KOPT-K1 (cell line): ENCODE measurements around the gene SLC19A1.

Experiments used
- H3K27ac ChIP-seq: fragments of 200-600 bp; sonication (generic); 2 replicates; pipeline ENCODE4 v1.5.1; 2016; ENCODE audit warnings: antibody characterized with exemption, mild to moderate bottlenecking, low read depth, low read length; ENCODE audit not compliant: poor library complexity, severe bottlenecking
- H3K36me3 ChIP-seq: fragments of 200-600 bp; sonication (generic); 2 replicates; pipeline ENCODE4 v1.5.1; 2017; ENCODE audit warnings: antibody characterized with exemption, mild to moderate bottlenecking, low read length, moderate library complexity; ENCODE audit not compliant: insufficient read depth
- H3K9me3 ChIP-seq: fragments of 200-600 bp; sonication (generic); 2 replicates; pipeline ENCODE4 v1.5.1; 2017; ENCODE audit warnings: antibody characterized with exemption, low read length, mild to moderate bottlenecking; ENCODE audit not compliant: insufficient read depth, poor library complexity, severe bottlenecking

The SLC19A1 gene

DNA sequence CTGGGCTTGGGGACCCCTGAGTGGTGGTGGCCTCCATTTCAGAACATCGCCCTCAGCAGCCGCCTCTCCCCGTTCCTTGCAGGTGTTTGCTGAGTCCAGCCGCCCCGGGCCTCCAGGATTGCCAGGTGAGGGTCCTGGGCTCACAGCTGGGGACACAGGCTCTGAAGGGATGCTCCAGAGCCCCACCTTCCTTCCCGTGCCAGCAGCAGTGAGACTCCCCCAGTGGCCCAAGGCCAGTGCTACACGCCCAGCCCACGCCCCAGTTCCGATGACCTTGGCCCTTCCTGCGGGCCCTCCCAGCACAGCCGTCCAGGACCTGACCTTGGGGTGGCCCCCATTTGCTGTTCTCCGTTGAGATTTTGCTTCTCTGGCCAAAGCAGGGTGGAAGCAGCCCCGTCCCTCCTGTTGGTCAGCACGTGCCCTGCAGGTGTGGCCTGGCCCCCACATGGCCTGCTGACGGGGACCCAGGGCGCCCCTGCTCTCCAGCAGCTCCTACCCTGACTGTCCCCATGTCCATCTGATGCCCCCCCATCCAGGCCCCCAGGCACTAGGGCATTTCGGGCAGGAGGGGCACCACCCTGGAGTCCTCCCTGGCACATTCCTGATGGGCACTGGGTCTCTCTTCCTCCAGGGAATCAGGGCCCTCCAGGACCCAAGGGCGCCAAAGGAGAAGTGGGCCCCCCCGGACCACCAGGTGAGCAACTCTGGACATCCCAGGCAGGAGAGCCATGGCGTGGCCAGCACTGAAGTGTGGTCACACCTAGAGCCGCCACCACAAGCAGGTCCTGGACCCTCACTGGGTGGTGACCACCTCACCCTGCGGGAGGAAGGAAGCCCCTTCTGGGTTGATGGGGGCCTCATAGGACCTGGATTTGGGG, 45.0 kb downstream of the SLC19A1 start:
- Histone ChIP-seq H3K27ac (no peak overlapping the region), H3K36me3 (no peaks in the 10 kb centered on the region), H3K9me3 (no peaks in the 10 kb centered on the region)

DNA sequence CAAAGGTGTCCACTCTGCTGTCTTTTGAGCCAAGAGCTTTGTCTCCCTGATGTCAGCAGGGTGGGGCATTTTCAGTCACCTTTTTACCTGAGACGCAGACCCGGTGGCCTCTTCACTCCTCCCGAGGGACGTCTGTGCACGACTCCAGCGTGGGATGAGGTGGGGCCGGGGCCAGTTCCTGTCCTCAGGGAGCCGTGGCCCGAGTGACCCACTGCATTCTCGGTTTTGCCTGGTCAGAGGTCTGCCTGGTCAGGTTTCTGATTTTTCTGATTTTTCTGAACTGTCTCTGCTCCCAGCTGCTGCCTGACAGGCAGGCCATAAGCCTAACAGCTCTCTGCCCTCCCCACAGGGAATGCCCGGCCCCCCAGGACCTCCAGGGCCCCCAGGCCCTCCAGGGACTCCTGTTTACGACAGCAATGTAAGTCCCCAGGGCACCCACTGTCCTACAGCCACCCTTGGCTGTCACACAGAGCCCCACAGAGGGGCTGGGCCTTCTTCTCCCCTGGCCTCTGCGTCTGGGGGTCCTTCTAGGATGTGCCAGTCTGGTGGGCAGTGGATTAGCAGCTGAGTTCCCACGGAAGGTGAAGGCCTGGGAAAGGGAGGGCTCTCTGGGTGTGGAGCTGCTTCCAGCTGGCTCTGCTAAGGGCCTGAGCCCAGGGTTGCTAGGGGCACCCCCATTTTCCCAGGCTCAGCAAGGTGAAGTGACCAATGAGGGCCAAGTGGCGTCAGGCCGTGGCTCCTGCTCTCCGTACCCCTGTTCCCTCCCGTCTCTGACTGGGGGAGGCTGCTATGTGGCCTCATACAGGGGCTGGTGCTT, 45.9 kb downstream of the SLC19A1 start:
- no peaks in the 10 kb centered on the region for H3K36me3 ChIP-seq
- H3K27ac ChIP-seq: no peak overlapping the region
- no peaks in the 10 kb centered on the region for H3K9me3 ChIP-seq

DNA sequence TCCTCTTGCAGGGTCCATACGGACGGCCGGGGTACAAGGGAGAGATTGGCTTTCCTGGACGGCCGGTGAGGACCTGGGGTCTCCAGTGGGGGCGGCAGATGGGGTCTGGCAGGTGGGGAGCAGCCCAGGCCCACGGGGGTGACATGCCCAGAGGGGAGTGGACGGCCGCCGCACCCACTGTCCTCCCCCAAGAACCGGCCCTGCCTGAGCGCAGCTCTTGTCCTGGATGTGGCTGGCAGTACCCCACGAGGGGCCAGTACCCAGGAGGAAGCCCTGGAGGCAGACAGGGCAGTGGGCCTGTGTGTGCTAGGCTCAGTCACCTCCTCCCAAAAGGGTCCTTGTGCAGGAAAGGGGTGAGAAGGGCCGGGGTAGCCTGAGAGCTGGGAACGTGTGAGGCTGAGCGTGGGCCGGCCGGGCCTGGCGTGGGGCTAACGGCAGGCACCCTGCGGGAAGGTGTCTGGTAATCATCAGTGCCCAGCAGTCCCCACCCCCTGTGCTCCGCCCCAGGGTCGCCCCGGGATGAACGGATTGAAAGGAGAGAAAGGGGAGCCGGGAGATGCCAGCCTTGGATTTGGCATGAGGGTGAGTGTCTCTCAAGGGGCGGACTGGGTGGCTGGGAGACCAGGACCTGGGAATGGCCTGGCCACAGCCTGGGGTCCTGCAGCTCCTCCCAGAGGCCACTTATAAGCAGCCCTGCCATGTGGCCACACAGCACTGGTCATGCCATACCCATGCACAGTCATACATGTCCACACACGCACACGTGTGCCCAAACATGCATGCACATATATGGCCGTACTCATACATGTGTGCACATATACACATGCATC, 47.2 kb downstream of the SLC19A1 start:
- Histone ChIP-seq H3K36me3 (no peaks in the 10 kb centered on the region), H3K27ac (no peak overlapping the region), H3K9me3 (no peaks in the 10 kb centered on the region)

DNA sequence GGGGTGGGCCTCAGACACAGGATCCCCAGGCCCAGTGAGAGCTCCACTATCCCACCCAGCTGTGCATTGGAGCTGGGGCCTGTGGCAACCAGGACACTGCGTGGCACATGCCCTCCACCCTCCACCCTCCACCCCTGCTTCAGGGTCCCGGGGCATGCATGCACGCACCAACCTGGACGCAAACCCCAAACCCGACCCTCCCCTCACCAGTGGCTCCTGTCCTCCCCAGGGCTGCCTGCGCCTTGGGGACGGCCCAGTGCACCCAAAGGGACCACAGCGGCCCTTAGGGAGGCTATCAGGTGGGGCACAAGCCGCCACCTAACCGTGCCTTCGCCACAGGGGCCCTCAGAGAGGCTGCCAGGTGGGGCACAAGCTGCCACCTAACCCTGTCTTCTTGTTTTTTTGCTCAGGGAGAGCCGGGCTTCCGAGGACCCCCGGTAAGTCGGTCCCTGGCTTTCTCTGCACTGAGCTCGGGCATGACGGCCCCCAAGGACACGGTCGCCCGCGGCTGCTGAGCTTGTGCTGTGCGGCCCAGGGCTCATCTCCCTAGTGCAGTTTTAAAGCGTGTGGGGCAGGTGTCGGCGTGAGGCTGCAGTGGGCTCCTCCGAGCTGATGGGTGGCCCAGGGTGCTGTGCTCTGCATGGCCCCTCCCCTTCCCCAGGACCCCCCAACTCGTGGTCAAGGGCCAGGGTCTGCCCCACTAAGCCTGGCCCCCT, 47.9 kb downstream of the SLC19A1 start:
- H3K27ac ChIP-seq: no peak overlapping the region
- no peaks in the 10 kb centered on the region for H3K36me3 ChIP-seq

DNA sequence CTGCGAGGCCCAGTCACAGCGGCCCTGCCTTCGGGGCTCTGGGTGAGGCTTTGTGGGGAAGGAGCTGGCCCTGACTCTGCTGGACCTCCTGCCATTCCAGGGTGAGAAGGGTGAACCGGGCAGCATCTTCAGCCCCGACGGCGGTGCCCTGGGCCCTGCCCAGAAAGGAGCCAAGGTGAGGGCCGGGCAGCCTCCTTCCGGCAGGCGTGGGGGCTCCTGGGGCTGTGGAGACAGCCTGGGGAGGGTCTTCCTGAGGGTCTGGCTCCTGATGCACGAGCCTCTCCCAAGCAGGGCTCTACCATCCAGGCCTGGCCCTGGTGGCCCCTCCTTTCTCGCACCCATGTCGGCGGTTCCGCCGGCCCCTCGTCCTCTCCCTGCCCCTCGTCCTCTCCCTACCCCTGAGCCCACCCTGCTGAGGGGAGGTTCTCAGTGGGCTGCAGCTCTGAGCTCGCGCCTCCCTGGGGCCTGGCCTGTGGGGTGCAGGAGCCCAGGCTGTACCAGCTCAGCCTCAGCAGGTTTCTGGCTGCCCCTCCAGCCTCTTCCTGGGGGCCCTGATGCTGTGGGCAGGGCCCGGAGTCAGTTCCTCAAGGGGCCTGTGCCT, 48.7 kb downstream of the SLC19A1 start:
- H3K9me3 ChIP-seq: no peaks in the 10 kb centered on the region
- H3K36me3 ChIP-seq: no peaks in the 10 kb centered on the region
- H3K27ac ChIP-seq: no peak overlapping the region

More for the DNA sequence above, 47.9 kb downstream of the SLC19A1 start:
- H3K9me3 ChIP-seq: no peaks in the 10 kb centered on the region

DNA sequence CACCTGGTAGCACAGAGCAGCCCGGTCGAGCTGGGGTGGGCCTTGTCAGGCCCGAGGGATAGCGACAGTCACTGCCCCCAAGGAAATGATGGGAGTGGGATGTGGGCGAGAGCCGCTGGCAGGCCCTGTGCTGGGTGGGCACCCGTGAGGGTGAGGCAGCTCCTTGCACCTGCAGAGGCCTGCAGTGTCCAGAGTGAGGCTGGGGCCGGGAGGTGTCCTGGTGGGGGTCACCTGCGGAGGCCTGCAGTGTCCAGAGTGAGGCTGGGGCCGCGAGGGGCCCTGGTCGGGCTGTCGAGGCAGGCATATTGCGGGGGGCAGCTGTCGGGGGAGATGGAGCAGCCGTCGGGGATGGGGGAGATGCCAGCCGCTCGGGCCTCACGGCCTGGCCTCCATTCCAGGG, 49.5 kb downstream of the SLC19A1 start:
- no peaks in the 10 kb centered on the region for H3K9me3 ChIP-seq
- H3K36me3 ChIP-seq: no peaks in the 10 kb centered on the region
- no peak overlapping the region for H3K27ac ChIP-seq

DNA sequence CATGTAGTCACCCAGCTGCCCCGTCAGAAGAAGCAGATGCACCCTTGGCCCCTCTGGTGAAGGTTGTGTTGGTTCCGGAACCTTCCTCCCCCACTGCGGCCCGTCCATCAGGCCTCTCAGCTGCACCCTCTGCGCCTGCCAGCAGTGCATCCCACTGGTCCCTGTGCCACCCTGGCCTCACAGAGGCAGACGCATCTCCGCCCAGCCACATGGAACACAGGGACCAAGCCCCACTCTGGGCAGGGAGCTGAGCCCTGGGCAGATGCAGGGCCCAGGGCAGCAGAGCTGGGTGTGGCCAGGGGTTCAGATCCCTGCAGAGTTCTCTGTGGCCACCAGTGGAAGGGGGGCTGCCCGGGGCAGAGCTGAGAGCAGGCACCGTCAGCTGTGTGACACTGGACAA, 50.6 kb downstream of the SLC19A1 start:
- Histone ChIP-seq H3K36me3 (no peaks in the 10 kb centered on the region), H3K27ac (no peak overlapping the region), H3K9me3 (no peaks in the 10 kb centered on the region)

DNA sequence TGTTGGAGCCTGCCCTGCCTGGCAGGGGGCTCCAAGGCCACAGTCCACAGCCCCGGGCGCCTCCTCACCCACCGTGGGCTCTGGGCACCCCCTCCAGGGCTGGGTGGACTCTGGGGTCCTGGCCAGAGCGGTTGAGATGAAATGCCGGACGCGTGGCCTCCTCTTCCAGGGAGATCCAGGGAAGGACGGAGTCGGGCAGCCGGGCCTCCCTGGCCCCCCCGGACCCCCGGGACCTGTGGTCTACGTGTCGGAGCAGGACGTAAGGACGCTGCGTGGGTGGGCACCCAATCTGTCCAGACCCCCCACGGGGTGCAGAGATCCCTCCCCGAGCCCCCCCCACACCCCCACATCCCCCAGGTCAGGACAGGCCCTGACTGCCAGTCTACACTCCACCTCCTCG, 51.2 kb downstream of the SLC19A1 start:
- peak overlapping the region; percentile 62 for H3K27ac ChIP-seq
- no peaks in the 10 kb centered on the region for H3K9me3 ChIP-seq
- no peaks in the 10 kb centered on the region for H3K36me3 ChIP-seq

DNA sequence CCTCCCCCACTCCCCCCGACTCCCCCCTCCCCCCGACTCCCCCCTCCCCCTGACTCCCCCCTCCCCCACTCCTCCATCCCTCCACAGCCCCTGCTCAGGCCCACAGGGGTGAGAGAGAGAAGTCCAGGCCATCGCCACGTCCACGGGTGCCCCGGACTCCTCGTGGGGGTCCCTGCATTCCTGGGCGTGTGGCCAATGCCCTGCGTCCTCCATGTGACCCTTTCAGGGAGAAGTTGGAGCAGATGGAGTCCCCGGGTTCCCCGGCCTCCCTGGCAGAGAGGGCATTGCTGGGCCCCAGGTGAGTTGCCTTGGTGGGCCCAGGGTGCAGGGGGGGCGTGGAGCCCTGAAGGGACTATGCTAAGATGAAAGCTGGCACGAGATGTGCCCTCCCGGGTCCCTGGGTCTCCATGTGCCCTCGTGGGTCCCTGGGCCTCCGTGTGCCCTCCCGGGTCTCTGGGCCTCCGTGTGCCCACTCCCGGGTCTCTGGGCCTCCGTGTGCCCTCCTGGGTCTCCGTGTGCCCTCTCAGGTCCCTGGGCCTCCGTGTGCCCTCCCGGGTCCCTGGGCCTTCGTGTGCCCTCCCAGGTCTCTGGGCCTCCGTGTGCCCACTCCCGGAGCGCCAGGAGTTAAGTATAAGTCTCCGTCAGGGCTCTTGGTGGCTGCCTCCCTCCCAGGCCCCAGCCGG, 52.0 kb downstream of the SLC19A1 start:
- peak overlapping the region; percentile 62 for H3K27ac ChIP-seq
- H3K36me3 ChIP-seq: no peaks in the 10 kb centered on the region
- H3K9me3 ChIP-seq: no peaks in the 10 kb centered on the region

DNA sequence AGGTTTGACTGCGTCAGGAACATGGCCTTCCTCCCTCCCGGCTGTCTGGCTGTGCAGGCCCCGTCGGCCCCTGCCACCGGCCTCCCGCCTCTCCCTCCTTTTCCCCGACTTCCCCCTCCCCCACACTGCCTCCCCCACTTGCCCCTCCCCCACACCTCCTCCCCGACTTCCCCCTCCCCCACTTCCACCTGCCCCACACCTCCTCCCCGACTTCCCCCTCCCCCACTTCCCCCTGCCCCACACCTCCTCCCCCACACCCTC, 52.6 kb downstream of the SLC19A1 start:
- no peaks in the 10 kb centered on the region for H3K9me3 ChIP-seq
- peak overlapping the region; percentile 36 for H3K27ac ChIP-seq
- H3K36me3 ChIP-seq: no peaks in the 10 kb centered on the region

DNA sequence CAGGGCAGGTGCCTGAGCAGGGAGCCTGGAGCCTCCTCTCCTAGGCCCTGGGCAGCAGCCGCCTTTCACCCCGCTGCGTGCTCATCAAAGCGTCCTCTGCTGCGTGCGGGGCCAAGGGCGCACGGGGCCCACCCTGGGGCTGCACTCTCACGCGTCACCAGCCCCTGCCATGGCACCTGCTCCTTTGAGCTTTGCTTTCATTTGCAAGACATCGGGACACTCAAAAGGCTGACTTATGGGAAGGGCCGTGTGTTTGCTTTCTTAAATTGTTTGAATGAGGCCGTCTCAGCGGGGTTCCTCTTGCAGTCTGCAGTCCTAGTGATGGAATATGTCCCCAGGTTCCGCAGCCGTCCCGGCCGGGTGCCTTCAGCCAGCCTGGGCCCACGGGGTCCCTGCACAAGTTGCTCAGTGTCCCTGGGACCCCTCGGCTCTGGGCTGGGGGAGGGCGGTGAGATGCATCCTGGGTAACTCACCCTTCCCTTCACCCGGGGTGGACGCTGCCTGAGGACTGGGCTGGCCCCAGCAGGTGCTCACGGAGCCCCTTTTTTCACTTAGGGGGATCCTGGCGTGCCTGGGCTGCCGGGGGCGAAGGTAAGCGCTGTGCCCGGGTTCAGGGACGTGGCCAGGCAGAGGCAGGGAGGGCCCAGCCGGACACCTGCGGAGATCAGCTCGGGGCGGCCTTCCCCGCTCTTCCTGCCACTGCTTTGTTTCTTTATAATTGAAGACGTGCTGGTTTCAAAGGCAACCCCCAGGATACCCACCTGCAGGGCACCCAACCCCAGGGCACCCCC, 53.1 kb downstream of the SLC19A1 start:
- Histone ChIP-seq H3K27ac (peak overlapping the region; percentile 36), H3K9me3 (no peaks in the 10 kb centered on the region), H3K36me3 (no peaks in the 10 kb centered on the region)

DNA sequence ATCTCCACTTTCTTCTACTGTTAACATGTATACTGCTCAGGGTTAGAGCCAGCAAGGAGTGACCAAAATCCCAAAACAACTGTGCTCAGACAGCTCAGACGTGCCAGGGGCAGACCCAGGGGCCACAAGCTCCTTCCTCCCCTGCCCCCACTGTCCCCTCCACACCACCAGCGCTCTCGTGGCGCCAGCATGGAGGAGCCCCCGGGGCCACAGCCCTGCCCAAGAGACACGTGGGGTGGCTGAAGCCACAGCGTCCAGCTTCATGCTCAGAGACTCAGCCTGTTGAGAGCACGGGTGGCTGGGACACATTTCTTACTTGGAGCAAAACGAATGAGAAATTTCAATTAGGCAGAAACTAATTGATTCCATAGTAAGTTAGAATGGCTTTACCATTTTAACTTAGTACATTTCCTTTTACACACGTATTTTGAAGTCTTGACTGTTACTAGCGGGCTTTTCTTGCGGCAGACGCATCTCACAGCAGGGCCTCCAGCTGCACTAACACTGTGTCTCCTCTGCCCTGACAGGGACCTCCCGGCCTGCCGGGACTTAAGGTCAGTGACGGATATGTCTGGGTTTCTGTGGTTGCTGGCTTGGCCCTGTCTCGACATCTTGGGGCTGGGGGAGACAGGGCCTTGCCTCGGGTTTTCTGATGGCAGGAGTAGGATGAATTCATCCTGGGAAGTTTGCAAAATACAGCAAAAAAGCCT, 54.2 kb downstream of the SLC19A1 start:
- peak overlapping the region; percentile 36 for H3K27ac ChIP-seq
- no peaks in the 10 kb centered on the region for H3K36me3 ChIP-seq
- no peaks in the 10 kb centered on the region for H3K9me3 ChIP-seq
